AG04449 (cell line): Measurements from ENCODE around the gene HHATL.

Experiments
- CTCF ChIA-PET: fragments of 350-600 bp; formaldehyde crosslinking; extraction: SDS; loops from one replicate; lab custom pipeline; 2021; ENCODE audit warnings: antibody characterized with exemption; lab: Yijun Ruan, JAX
- POLR2A ChIA-PET: fragments of 400-600, 350-600 bp; formaldehyde crosslinking; extraction: SDS; loops from one replicate; lab custom pipeline; 2020; ENCODE audit warnings: antibody characterized with exemption, inconsistent platforms; lab: Yijun Ruan, JAX
- DNase-seq: peaks from one replicate; pipeline ENCODE4 v3.0.0-alpha.2; 2010; ENCODE audit warnings: low read depth, low spot score
- H3K4me3 ChIP-seq: 2 replicates; pipeline ENCODE4 v1.5.1; 2011; ENCODE audit warnings: low read depth, mild to moderate bottlenecking, control low read depth, low read length
- TF ChIP-seq, protein P1 (sequence below): IDR thresholded peaks from one replicate; pipeline ENCODE4 v1.5.1; 2011; ENCODE audit warnings: mild to moderate bottlenecking, moderate library complexity, low read length, control low read depth, inconsistent platforms; ENCODE audit not compliant: insufficient read depth; ENCODE audit errors: missing control alignments

HHATL gene

DNA sequence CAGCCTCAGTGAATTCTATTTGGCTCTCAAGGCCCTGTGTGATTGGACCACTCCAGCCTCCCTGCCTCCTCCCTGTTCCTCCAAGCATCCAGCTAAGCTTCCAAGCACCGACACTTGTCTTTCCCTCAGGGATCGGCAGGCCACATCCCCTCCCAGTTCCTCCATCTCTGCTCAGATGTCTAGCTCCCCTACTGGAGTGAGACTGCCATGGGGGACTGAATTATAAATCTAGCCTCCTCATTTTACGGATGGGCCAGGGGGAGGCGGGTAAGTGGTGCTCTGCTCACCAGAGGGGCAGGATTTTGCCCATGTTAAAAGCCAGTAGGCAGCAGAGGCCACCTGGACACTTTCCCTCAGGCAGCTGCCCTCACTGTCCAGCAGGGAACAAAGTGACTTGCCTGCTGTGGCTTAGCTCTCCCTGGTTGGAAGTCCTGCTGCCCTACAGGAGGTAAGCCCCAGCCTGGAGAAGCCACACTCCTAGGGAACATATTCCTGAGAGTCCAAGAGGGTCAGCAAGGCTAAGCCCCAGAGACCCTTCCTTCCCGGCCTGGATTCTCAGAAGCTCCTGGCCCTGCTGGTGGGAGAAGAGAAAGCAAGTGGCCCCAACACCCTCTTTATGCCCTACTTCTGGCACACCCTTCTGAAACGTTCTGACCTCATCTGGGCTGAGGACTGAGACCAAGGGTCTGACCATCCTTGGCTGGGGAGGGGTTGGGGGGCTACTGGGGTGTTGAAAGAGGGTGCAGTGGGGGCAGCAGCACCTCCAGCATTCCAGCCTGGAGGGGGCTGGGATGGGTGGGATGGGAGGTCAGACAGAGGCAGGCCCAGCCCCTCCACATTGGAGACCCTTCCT is 9.1 kb upstream of the HHATL start:
- CTCF ChIA-PET: interaction anchor here (0.6 to 1.3 kb wide), 3 partner anchors 31 to 696 kb away, joined by 3 read pairs; no protein-coding TSS in a partner anchor
- POLR2A ChIA-PET: no interaction called here
- no peak for DNase-seq
- TF ChIP-seq, protein P1, sequence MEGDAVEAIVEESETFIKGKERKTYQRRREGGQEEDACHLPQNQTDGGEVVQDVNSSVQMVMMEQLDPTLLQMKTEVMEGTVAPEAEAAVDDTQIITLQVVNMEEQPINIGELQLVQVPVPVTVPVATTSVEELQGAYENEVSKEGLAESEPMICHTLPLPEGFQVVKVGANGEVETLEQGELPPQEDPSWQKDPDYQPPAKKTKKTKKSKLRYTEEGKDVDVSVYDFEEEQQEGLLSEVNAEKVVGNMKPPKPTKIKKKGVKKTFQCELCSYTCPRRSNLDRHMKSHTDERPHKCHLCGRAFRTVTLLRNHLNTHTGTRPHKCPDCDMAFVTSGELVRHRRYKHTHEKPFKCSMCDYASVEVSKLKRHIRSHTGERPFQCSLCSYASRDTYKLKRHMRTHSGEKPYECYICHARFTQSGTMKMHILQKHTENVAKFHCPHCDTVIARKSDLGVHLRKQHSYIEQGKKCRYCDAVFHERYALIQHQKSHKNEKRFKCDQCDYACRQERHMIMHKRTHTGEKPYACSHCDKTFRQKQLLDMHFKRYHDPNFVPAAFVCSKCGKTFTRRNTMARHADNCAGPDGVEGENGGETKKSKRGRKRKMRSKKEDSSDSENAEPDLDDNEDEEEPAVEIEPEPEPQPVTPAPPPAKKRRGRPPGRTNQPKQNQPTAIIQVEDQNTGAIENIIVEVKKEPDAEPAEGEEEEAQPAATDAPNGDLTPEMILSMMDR: no peak
- H3K4me3 ChIP-seq: no peak overlapping the region

DNA sequence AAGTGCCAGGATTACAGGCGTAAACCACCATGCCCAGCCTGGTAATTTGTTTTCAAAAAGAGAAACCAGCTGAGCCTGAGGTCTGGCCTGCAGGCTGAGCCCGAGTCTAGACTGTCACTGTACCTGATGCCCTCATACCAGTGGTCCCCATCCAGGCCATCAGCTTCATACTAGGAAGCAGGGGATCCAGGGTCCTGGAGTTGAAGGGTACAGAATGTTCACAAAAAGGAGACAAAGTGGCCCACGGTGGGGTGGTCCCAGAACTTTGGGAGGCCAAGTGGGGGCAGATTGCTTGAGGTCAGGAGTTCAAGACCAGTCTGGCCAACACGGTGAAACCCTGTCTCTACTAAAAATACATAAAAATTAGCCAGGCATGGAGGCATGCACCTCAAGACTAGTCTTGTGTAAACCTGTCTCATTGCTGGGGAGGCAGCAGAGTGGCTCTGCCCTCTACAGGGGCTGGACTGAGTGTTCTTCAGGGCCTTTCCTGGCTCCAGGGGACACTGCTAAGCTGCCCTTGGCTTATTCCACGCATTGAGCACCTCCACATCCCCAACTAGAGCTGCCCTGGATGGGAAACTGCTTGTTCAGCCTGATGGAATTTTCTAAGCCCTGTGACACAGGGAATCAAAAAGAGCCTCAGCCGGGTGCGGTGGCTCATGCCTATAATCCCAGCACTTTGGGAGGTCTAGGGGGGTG is 7.9 kb upstream of the HHATL start:
- no peak for DNase-seq
- POLR2A ChIA-PET: no interaction called here
- CTCF ChIA-PET: interaction anchor here (1.3 kb wide), 1 partner anchor 41 kb away, joined by 3 read pairs; no protein-coding TSS in a partner anchor
- TF ChIP-seq, protein P1: no peak
- H3K4me3 ChIP-seq: no peak overlapping the region

DNA sequence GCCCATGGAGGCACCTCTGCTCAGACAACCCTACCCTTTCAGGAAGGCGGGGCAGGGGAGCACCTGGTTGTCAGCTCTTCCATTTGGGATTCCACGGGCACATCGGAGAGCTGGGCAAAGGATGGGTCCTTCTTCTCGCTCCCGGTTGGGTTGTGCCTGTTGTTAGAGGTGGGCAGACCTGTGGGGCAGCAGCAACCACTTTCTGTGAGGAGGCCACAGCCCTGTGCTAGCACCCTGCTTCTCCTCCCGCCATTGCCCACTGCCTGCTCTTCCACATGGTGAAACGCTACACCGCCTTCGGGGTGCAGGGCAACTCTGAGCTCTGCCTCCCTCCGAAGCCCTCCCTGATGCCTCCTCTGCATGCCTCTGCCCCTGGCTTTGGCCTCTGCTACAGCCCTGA is 7.0 kb upstream of the HHATL start:
- POLR2A ChIA-PET: no interaction called here
- CTCF ChIA-PET: no interaction called here
- DNase-seq: no peak
- TF ChIP-seq, protein P1: no peak
- H3K4me3 ChIP-seq: no peak overlapping the region

DNA sequence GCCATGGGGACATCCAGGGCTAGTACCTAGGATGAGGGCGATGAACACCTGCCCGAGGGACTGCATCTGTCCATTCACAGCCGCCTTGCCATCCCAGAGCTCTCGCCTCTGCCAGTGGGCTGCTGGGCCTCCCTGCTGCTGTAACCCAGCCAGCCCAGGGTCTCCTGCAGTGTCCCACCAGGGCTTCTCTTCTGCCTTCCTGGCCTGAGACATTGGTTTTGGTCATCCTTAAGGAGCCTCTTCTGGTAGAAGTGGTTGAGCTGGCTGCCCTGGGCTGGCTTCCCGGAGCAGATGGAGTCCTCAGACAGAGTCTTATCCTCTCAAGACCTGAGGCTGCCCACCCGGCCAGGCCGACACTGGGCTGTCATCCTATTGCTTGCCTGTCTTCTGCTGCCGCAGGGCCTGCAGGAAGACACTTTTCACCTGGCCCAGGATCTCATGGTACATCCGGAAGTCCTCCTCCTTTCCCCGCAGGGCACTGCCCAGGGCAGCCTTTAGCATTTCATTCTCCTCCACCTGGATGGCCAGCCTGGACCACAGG is 6.1 kb upstream of the HHATL start:
- TF ChIP-seq, protein P1: no peak
- POLR2A ChIA-PET: no interaction called here
- no peak overlapping the region for H3K4me3 ChIP-seq
- CTCF ChIA-PET: no interaction called here
- DNase-seq: no peak

DNA sequence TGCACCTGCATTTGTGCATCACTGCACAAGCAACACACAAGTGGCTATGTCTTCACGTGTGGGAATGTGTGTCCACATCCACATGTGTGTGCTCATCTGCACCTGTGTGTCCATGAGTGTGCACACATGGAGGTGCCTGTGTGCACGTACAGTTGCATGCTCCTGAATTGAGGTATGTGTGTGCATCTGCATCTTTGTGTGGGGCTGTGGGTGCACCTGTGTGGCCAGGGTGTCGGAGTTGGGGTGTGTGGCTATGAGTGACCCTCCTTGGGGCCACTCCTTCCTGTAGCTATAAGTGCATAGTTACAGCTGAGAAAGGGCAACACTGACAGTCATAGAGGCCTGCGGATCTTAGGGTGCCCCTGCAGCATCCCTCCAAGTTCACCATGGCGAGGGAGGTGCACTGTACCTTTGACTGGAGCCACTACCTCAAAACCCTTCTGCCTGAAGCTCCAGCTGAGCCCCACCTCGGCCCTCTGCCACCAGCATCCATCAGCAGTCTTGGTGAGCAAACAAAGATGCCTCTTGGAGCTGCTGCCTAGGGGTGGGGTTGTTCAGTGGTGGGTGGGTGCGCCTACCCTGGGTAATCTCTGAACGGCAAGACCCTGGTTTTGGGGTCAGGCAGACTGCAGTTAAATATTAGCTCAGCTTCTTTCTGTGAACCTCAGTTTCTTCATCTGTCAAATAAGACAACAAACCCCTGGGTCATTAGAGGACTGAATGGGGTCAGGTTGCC is 5.2 kb upstream of the HHATL start:
- POLR2A ChIA-PET: no interaction called here
- no peak overlapping the region for H3K4me3 ChIP-seq
- CTCF ChIA-PET: no interaction called here
- DNase-seq: no peak
- TF ChIP-seq, protein P1: no peak
